ENCODE results near the gene ZNF140.

Gene ZNF140

DNA sequence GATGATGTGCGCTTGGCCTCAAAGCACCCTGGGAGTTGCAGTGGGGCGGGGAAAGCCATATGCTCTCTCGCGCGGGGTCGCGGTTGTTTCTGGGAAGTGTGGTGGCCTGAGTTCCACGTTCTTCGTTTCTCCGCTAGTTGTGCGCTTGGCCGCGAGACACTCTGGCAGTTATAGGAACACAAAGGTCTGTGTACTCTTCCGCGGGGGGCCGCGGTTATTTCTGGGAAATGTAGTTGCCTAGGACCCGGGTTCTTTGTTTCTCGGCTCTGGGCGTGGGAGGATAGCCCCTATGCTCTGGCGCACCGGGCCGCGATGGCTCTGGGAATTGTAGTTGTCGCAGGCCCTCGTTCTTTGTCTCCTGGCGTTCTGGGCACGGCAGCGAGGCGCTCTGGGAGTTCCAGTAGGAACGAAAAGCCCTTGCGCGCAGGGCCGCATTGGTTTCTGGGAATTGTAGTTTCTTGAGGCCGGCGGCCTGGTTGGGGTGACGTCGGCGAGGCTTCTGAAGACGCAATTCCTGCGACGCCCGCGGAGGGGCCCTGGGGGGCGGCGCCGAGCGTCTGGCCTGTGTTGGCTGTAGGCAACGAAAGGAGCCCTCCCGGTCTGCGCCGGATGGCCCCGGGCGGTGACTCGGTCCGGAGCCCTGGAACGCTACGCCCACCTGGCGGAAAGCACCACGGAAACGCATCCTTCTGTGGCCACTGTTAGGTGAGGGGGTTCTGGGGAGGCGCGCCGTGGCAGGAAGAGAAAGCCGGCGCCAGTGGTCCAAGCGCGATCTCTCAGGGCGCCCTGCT is at the start of gene ZNF140:
Gene ZNF140, plus strand, starts transcription at position 556 of the 791 bp plus-strand sequence. CDS start 398 bp downstream, outside the sequence.
- DNase-seq, result peak; percentile 100

GRCh38 chr12:133037207-133038005 is 43.3 kb upstream of the ZNF140 start, which contains the start of gene ZNF84:
Gene ZNF84 (plus strand): TSS chr12:133037509. CDS start chr12:133041468, 3,959 bp downstream.
- DNase-seq, result peak; percentile 98

DNA sequence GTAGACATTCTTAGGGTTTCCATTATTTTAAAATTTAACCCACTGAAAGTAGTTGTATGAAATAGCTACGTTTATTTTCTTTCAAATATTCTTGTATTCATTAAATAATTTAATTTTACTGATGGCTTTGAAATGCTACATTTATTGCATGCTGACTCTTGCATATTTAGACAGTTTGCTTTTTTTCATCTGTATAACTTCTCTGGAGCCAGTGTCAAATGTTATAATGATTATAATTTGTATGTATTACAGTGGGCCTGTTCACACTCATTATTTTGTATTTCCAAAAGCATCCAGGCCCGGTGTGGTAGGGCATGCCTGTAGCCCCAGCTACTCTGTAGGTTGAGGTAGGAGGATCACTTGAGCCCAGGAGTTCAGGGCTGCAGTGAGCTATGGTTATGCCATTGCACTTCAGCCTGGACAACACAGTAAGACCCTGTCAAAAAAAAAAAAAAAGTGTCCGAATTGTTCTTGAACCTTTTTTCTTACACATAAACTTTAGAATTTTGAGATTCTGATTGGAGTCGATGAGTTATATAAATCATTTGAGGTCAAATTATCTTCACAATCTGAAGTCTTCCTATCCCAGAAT is 42.5 kb upstream of the ZNF140 start:
- DNase-seq, result no peak

DNA sequence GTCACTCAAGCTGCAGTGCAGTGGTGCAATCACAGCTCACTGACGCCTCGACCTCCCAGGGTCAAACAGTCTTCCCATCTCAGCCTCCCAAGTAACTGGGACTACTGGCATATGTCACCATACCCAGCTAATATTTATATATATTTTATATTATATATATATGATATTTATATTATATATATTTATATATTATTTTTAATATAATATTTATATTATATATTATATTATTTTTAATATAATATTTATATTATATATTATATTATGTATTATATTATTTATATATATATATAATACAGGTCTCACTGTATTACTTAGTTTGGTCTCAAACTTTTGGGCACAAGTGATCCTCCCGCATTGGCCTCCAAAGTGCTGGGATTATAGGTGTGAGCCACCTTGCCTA is 34.0 kb upstream of the ZNF140 start:
- no peak for DNase-seq

DNA sequence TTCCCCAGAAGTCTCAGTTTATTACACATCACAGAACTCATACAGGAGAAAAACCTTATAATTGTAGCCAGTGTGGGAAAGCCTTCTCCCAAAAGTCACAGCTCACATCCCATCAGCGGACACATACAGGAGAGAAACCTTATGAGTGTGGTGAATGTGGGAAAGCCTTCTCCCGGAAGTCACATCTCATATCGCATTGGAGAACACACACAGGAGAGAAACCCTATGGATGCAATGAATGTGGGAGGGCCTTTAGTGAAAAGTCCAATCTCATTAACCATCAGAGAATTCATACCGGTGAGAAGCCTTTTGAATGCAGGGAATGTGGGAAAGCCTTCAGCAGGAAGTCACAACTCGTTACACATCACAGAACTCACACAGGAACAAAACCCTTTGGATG is 23.3 kb upstream of the ZNF140 start:
- no peak for DNase-seq

GRCh38 chr12:133058203-133059113 is 22.3 kb upstream of the ZNF140 start:
- DNase-seq, result no peak

- DNase-seq, result no peak
These were observed 18.8 kb upstream of the ZNF140 start for GRCh38 chr12:133061954-133062353.

GRCh38 chr12:133063556-133063955 is 17.2 kb upstream of the ZNF140 start:
- no peak for DNase-seq

- no peak for DNase-seq
These were observed 6.9 kb upstream of the ZNF140 start for GRCh38 chr12:133073836-133074235.

GRCh38 chr12:133080026-133080367 is 726 bp upstream of the ZNF140 start:
- DNase-seq, result peak; percentile 100

- peak; percentile 86 for DNase-seq
These were observed 547 bp downstream of the ZNF140 start for GRCh38 chr12:133081159-133081780.

- no peak for DNase-seq
These were observed 2.6 kb downstream of the ZNF140 start for GRCh38 chr12:133083345-133083744.

- no peak for DNase-seq
These were observed 24.9 kb downstream of the ZNF140 start for GRCh38 chr12:133105620-133106019.

GRCh38 chr12:133106253-133106652 is 25.5 kb downstream of the ZNF140 start:
- DNase-seq, result peak; percentile 18

GRCh38 chr12:133107121-133107520 is 26.4 kb downstream of the ZNF140 start:
- no peak for DNase-seq

DNA sequence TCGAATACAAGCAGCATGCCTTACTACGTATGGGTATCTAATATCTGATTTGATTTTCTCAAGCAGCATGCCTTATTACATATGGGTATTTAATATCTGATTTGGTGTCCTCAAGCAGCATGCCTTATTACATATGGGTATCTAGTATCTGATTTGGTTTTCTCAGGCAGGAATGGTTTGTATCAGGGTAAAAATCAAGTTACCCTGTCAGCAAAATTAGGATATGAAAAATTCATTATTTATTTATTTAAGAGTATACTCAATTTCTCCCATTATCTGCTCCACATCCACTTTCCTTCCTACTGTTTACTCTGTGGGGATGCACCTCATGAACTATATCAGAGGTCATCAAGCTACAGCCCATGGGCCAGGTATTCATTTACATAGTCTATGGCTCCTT is 27.4 kb downstream of the ZNF140 start:
- DNase-seq, result no peak

DNA sequence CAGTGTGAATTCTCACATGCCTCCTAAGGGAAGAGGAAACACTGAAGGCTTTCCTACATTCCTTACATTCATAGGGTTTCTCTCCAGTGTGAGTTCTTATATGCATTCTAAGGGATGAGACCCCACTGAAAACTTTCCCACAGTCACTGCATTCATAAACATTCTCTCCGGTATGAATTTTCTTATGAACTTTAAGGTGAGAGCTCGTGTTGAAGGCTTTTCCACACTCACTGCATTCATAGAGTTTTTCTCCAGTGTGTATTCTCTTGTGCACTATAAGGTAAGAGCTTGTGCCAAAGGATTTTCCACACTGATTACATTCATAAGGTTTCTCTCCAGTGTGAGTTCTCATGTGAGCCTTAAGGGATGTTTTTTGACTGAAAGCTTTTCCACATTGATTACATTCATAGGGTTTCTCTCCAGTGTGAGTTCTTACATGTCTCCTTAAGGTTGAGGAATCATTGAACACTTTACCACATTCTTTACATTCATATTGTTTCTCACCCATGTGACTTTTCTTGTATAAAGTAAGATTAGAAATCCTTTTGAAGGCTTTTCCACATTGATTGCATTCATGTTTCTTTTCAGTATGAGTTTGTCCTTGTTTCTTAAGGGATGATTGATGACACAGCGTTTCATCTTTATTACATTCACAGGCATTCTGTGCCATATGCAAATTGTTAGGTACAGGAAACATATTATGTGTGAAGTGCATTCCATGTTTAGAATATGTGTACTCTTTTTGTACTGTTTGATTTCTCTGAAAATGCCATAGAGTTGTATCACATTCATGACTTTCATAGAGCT is 39.9 kb downstream of the ZNF140 start:
- no peak for DNase-seq

- no peak for DNase-seq
These were observed 44.0 kb downstream of the ZNF140 start for GRCh38 chr12:133124674-133125073.

- DNase-seq, result peak; percentile 63
These were observed 48.8 kb downstream of the ZNF140 start for GRCh38 chr12:133129368-133130037.

GRCh38 chr12:133130038-133130807 is 49.5 kb downstream of the ZNF140 start, which contains the start of the genes ZNF10 and ZNF891:
Gene ZNF10 (plus strand): TSS chr12:133130627. CDS start chr12:133144493, 13,866 bp downstream.
Gene ZNF891 (minus strand): TSS chr12:133130274. CDS start chr12:133121918, 8,356 bp downstream.
- peak; percentile 97 for DNase-seq
